Body of pancreas (tissue), 4 donors: Measurements from ENCODE around the gene NR2C2AP.

ENCODE experiments used
- POLR2A ChIP-seq, 3 donors: fragments of 450-650 bp; IDR thresholded peaks; one replicate each; pipeline ENCODE4 v1.6.1; 2016; ENCODE audit warnings: antibody characterized with exemption in 3 of 3, mild to moderate bottlenecking in 2 of 3
- TF ChIP-seq, protein P1 (sequence below), 7 experiments: fragments of 450-650 bp in 4 of 7; fragments of 200-600 bp in 3 of 7; sonication (generic) in 3 of 7; IDR thresholded peaks; one replicate each; pipeline ENCODE4 v1.5.1; 2016 to 2019; ENCODE audit warnings: antibody characterized with exemption in 7 of 7

DNA sequence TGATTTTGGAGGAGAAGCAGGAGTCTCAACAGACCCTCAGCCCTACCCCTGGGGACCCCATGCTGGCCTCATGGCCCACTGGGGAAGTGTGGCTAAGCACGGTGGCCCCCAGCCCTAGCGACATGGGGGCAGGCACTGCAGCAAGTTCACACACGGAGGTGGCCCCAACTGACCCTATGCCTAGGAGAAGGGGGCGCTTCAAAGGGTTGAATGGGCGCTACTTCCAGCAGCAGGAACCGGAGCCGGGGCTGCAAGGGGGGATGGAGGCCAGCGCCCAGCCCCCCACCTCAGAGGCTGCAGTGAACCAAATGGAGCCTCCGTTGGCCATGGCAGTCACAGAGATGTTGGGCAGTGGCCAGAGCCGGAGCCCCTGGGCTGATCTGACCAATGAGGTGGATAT is 23.4 kb upstream of the NR2C2AP start:
- TF ChIP-seq, protein P1, sequence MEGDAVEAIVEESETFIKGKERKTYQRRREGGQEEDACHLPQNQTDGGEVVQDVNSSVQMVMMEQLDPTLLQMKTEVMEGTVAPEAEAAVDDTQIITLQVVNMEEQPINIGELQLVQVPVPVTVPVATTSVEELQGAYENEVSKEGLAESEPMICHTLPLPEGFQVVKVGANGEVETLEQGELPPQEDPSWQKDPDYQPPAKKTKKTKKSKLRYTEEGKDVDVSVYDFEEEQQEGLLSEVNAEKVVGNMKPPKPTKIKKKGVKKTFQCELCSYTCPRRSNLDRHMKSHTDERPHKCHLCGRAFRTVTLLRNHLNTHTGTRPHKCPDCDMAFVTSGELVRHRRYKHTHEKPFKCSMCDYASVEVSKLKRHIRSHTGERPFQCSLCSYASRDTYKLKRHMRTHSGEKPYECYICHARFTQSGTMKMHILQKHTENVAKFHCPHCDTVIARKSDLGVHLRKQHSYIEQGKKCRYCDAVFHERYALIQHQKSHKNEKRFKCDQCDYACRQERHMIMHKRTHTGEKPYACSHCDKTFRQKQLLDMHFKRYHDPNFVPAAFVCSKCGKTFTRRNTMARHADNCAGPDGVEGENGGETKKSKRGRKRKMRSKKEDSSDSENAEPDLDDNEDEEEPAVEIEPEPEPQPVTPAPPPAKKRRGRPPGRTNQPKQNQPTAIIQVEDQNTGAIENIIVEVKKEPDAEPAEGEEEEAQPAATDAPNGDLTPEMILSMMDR (IDR thresholded peaks at IDR 0.05): no peak
- no peak for TF ChIP-seq POLR2A (IDR thresholded peaks at IDR 0.05)
